HTERT RPE-1 (cell line): Measurements from ENCODE around the gene XYLT1.

Source experiments
- in situ Hi-C: fragments of 300-500 bp; cut with MboI; formaldehyde crosslinking; loops from 4 replicates; pipeline ENCODE4 v1.14.3; 2020; ENCODE audit warnings: low sequenced_read_pairs

Gene XYLT1

DNA sequence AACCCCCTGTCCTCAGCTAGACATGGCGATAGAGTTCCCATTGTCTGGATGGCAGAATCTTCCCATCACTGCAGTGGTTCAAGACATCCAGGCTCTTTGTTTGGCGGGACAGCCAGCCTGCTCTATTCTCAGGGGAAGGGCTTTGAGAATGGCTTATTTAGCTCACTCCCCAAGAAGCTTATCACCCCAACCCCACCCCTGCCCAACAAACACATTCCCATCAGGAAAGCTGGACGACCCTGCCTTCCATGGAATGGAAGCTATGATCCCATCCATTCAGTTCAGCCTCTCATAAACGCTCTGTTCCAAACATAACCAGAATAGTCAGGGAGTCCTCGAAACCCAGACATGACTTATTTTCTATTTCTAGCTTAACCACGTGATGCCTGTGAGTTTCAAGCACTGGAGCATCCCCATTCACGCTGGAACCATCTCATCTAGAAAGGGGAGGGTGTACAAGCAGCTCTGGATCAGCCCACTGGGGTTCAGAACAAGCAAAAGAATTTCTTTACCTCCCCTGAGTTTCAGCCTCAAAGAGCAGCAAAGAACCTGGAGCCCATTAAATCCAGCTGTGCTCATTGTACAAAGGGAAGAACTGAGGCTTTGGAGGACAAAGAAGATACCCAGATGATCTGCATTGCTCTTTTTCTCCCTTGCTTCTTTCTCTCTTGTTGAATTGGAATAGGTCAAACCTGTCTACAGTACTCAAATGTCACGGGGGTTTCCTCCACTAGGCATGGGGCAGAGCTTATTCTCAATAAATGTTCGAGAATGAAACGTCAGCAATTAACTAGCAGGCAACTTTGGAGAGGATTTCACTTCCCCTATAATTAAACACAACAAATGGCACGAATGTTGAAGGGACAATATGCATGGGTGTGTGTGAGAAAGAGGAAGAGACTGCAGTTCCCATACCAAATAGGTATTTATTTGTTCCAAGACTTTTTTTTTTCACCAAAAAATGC lies 93.1 kb downstream of the XYLT1 start:
- in situ Hi-C loops: no loop called here

DNA sequence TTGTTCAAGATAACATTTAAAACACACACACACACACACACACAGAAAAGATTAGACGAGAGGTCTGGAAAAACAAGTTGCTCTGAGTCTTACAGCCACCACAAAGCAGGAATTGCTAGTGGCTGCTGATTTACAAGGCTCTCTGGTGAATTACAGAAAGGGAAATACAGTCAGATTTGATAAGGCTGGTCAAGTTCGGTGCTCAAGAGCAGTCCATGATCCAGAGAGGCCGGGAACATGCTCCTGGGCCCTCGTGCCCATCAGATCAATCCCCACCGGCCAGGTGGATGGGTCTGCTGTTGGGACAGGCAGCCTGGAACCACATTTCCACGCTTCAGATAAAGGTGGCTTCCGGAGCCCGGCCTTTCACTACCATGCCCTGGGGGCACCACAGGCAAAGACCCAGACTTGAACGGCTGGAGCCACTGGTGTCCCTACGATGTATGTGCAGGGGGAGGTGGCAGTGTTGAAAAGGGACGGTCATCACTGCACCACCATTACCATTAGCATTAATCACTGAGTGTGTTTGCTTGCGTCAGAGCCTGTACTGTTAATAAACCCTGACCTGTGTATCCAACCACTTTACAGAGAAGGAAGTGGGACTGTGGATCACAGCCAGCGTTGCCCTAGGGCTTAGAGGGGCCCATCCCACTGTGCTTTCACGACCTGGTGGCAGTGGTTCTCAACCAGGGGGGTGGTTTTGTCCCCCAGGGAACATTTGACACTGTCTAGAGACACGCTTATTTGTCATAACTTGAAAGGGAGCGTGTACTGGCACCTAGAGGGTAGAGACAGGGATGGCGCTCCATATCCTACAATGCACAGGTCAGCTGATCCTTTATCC lies 95.1 kb downstream of the XYLT1 start:
- in situ Hi-C loops: no loop called here

DNA sequence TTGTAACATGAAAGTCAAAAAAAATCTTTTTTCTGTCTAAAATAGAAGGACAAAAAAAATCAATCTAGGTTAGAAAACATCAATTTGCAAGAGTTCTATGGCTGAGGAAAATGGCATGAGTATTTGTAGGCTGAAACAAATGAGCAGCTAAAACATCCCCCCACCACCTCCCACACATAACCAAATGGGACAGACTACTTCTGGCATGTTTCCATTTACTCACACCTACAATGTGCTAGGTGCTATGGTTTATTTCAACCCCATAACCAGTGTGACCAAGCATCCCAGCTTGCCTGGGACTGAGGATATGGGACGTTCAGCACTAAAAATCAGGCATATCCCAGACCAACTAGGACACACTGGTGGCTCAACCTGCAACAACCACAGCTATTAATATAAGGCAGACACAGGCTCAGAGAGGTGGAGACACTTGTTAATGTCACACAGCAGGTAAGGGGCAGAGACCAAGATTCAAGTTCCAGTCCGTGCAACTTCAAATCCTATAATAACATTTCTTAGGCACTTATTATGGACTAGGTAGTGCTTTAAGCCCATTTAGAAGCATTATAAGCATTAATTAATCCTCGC lies 96.0 kb downstream of the XYLT1 start:
- in situ Hi-C loops: no loop called here

DNA sequence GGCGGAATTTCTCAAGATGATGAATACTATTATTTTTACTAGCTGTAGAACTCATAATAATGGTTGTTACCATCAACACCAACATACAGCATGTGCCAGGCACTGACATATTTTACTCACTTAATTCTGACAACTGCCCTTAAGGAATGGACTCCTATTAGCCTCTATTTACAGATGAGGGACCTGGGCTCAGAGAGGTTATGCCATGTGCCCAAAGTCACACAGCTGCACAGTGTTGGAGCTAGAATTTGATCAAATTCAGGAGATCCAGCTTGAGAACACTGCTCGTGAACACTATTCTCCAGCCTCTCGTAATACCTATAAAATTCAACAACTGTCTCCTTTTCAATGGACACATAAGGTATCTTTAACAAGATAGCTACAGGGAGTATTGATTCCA lies 97.2 kb downstream of the XYLT1 start:
- in situ Hi-C loops: no loop called here

DNA sequence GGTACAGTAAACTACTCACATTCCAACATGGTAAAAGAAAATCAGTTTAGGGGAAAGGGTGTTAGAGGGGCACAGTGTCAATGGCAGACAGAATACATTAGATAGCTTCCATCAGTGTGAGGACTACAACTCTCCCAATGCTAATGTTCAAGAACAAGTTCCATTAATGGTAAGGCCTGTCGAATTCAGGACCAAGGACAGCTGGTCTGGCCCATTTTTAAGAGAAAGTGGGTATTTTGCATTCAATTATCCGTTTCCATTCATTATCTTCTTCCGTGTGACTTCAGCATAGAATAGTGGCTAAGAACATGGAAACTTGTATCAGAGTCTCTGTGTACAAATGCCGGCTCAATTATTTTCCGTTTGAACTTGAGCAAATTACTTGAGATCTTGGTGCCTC lies 98.4 kb downstream of the XYLT1 start:
- in situ Hi-C loops: no loop called here

DNA sequence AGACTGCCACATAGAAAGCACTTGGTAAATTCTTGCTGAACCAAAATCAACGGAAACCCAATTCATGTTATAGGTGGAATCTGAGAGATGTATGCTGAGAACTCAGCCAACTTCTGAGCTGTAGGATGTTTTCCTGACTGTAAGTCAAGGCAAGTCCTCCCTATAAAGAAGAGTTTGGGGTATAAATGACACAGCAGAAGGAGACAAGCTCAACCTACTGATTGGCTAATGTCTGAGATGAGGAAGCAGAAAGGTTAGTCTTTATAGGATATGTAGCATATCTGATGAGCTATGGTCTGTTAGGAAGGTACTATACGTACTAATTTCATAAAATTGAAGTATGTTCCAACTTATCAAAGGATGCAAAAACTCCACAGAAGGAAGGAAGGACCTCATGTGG lies 99.5 kb downstream of the XYLT1 start:
- in situ Hi-C loops: no loop called here

DNA sequence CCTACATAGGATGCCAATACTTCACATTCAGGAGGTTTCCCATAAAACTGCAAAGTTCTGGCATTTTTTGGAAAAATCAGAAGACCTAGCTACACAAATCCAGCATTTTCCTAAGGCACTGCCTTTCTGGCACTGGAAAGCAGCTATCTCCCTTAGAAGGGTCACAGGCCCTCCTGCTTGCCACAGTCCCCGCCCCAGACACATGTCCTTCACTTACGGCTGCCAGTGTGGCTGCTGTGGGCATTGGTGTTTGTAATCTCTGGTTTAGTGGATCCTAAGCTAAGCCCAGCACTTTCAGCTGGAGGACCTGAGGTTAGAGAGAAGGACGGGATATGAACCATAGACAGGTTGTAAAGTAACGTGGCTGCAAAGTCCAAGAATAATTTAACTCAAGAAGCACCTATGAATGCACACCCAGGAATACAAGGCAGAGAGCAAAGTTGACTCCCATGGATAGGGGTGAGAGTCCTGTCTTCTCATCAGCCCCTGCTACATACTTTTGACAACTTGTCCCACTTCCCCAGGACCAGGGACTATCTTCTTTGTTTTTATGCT lies 100.0 kb downstream of the XYLT1 start:
- in situ Hi-C loops: no loop called here

DNA sequence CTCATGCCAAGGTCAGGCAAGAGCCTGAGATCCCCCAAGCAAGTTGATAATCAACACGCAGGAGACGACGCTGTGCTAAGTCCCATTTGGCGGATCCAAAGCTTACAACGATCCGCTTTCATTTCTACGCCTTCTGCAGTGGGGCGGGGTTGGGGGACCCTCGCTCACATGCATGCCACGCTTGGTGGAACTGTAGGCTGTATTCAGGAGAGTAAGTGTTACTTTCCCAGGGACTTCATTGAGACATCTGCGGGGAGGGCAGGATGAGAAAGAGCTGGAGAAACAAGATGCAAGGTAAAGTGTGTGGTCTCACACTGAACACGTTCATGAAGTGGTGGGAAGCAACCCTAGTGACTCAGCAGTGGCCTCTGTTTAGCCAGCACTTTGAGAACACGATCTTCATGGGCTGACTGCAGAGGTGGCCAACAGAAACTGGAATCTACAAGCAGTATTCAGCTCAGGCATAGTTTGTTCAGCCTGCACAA lies 100.5 kb downstream of the XYLT1 start:
- in situ Hi-C loops: no loop called here

DNA sequence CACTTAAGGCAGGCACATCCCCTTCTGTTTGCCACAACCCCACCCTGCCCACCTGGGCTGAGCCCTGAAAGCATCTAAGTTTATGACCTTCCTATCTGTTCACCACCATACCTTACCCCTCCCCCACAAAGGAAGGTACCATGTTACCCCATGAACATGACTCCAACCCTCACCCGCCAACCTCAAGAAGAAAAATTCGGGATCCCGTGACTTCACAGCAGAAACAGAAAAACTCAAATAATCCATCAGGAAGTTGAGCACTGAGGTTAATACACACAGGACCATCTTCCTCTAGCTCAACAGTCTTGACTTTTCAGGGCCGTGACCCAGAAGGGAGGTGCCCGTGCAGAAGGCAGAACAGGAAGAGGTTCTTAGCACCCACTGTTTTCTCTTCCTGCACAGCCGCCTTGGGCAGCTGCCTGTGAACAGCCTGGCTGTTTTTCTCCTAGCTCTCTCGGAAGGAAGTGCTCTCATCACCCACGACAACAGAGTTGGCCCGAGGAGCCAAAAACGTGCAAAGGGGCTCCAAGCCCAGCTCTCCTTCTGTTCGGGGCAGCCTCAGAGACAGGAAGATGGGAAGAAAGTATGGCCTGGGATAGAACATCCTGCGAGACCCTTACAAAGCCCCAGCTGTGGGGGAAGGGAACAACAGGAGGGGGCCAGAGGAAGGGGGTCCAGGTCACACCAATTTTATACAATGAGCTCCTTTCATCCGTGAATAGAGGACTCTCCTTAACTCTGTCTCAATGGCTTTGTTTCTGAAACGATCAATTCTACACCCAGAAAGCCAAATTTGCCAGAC lies 101.1 kb downstream of the XYLT1 start:
- in situ Hi-C loops: no loop called here

DNA sequence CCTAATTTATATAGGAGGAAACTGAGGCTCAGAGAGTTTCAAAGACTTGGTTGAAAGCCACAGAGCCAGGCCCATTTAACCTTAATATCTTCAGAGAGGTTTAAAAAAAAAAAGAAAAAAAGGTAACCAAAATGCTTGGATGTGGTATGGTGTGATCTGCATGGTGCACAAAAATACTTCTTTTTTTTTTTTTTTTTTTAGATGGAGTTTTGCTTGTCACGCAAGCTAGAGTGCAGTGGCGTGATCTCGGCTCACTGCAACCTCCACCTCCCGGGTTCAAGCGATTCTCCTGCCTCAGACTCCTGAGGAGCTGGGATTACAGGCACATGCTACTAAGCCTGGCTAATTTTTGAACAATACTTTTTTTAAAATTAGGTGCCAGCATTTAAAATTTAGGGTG lies 101.8 kb downstream of the XYLT1 start:
- in situ Hi-C loops: no loop called here

DNA sequence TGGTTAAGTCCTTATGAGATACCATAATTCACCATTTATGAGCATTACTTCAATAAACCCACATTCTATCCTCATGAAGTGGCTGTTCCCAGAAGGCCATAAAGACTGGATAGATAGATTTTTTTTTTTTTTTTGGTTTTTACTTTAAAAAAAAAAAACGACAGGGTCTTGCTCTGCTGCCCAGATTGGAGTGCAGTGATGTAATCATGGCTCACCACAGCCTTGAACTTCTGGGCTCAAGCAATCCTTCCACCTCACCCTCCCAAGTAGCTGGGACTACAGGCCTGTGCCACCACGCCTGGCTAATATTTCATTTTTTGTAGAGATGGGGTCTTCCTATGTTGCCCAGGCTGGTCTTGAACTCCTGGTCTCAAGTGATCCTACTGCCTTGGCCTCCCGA lies 102.3 kb downstream of the XYLT1 start:
- in situ Hi-C loops: no loop called here

DNA sequence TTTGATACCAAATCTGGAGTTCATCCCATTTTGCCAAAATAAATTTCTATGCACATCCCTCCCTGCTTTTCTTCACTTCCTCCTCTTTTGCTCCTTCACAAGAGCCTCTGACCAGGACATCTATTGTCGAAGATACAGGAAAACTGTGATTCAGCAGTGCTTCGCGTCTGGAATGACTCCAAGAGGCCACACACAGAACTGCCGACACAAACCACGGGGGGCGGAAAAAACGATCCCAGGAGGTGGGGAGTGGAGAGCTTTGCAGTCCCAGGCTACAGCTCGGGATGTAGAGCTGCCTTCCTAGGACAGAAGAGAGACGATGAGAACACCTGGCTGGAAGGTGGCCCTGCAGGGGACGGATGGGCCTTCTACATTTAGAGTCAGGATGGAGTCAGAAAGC lies 102.8 kb downstream of the XYLT1 start:
- in situ Hi-C loops: no loop called here

DNA sequence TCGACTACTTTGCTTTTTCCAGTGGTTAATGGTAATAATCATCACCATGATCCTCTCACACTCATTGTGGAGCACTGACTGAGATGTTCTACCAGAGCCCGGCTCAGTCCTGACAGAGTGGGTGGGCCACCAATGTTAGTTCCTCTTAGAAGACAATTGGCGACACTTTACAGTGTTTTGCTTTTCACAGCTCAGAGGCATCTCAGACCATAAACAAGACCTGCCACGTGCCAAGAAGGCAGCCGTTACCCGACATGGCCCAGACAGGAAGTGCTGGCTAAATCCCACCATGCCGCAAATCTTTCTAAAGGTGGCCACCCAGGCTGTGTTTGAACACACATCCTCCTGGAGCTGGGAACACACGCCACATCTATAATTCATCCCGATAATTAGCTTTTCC lies 103.7 kb downstream of the XYLT1 start:
- in situ Hi-C loops: no loop called here

DNA sequence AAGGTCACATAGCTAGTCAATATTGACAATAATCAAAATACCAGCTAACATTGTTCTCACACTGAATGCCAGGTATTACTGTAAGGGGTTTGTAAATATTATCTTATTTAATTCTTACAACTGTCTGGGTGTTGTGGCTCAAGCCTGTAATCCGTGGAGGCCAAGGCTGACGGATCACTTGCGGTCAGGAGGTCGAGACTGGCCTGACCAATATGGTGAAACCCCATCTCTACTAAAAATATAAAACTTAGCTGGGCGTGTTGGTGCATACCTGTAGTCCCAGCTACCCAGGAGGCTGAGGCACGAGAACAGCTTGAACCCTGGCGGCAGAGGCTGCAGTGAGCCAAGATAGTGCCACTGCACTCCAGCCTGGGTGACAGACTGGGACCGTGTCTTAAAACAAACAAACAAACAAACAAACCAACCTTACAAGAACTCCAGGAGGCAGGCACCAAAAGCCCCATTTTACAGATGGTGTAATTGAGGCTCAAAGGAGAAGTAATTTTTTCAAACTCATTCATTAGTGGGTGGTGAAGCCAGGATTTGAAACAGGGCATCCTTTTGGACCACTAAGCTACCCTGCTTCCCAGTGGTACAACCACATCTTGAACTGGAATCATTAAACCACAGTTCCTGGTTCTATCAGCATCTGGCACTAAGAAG lies 104.3 kb downstream of the XYLT1 start:
- in situ Hi-C loops: no loop called here

DNA sequence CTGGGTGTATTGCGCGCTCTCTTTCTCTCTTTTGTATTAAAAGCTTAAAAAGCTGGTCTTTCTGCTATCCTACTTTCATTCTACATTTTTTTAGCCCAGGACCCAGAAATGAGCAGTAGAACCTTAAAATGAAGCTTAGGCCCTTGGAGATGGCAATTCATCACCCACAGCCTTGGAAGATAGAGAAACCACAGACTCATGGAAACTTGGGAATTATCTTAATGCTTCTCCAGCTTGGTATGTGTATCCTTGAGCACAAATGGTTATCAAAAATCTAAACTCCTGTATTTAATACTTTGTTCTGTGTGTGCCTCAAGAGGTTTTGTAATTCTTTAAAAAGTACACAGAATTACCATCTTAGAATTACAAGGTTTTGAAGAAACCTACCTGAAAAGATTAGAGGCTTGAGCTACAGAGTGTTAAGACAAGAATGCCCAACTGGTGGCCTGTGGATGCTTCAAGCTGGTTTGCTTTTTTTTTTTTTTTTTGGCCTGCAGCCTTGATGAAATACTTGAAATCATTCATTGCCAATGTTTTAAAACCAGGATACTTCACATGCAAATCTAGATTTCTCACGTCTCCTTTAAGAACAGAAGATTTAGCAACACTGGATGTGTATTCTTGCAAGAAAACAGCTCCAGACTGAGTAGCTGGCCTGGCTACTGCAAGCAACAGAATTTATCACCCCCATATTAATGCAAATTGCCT lies 105.0 kb downstream of the XYLT1 start:
- in situ Hi-C loops: no loop called here

DNA sequence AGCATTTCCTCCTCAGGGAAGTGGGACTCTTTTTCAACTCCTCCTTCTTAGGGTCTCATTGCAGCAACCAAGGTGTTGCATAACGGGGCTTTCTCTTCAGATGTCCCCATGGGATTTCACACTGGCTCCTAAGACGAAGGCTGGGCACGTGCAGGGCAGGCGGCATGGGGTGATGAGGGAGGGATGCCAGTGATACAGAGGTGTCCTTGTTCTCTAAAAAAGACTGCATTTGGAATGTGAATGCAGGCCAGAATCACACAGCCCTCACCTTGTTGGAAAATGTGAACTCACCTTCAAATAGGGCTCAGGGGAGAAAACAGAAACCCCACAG lies 105.6 kb downstream of the XYLT1 start:
- in situ Hi-C loops: no loop called here

DNA sequence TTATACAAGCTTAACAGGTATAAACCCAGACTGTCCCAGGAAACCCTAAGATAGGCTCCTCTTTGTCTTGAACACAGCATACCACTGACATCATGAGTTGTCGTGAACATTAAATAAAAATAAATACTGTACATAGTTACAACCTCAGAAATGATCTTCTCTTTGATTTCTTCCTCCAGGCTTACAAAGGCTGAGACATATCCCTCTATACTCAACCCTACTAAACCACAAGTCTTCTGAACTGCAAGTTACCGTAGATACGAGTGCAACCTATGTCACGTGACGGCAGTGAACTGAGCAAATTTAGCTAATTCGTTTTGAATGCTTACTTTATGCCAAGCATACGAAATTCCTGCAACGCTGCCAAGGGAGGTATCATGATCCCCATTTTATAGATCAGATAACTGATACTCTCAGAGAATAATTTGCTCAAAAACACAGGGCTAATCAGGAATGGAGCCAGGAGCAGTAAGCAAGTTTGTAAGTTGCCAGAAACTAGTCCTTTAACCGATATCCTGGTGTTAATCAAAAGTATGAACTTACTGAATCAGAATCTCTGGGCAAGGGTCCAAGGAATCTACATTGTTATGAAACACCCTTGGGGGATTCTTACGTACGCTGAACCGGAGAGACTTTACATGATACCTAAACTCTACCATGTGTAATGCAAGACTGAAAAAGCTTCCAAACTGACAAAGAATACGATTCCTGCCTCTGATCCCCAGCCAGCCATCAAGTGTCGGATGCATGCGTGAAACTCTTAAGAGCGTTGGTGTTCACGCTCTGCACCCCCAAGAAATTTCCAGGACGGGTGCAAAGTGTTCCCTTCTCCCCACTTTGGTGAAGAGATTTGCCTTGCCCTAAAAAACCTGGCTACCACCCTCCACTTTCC lies 106.2 kb downstream of the XYLT1 start:
- in situ Hi-C loops: no loop called here

DNA sequence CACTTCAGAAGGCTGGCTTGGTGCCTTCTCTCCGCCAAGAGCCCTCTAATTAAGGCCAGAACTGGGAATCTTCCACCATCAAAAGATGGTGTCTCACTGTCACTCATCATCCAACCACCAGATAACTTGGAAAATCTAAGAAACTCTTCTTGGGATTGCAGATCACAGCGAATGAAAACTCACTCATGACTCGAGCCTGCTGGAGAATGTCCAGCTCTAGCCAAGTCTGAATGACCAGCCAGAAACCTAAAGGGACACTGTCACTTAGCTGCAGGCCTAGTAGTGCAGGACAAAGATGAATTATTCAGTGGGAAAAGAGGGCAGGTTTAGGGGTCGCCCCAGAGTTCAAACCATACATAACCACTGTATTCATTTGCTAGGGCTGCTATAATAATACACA lies 107.8 kb downstream of the XYLT1 start:
- in situ Hi-C loops: no loop called here
